Measurements from ENCODE around the gene FBN1. TPM values are rescaled to one million over a fixed set of nuclear protein-coding genes. Genes with fewer than 3 reads are reported as not detected.

Gene FBN1
- total and polyA plus RNA-seq, 2 experiments from 2014 or later = 1.9 to 3.8 TPM

- no peaks in the 10 kb centered on the region for H3K27me3 Mint-ChIP-seq (ENCODE audit: insufficient read depth, low read depth, poor library complexity)
- ATAC-seq (no peak), DNase-seq (ENCODE audit: low spot score) (no peak)
- no peak overlapping the region for H3K27ac ChIP-seq (ENCODE audit: low read depth)
- H3K4me1 Mint-ChIP-seq = no peaks in the 10 kb centered on the region
- no peaks in the 10 kb centered on the region for H3K36me3 ChIP-seq (ENCODE audit: insufficient read depth)
- no peaks in the 10 kb centered on the region for H3F3A ChIP-seq (replicated peaks; ENCODE audit: low read depth)
- no peak overlapping the region for H2AFZ ChIP-seq
- no peaks in the 10 kb centered on the region for H3K4me1 ChIP-seq (ENCODE audit: insufficient read depth)
- H4K20me1 ChIP-seq (replicated peaks; ENCODE audit: insufficient read depth) = no peaks in the 10 kb centered on the region
- no peaks in the 10 kb centered on the region for H3K9me2 ChIP-seq (ENCODE audit: insufficient read depth)
- H3K9me3 Mint-ChIP-seq = no peaks in the 10 kb centered on the region
- TF ChIP-seq CREB1 (CRISPR knock-in tag; IDR thresholded peaks at IDR 0.05; ENCODE audit: low read depth) (no peak), CTCF (conservative IDR thresholded peaks at IDR 0.05; ENCODE audit: low read depth in 2 of 2) (no peak), ZNF114 (CRISPR knock-in tag; IDR thresholded peaks at IDR 0.05) (no peak), EZH2 (IDR thresholded peaks at IDR 0.05; ENCODE audit: low read depth, unreplicated experiment) (no peak), REST (IDR thresholded peaks at IDR 0.05; ENCODE audit: unreplicated experiment) (no peak), JUNB (IDR thresholded peaks at IDR 0.05; ENCODE audit: unreplicated experiment) (no peak)
- H3K27me3 ChIP-seq (ENCODE audit: insufficient read depth) = no peaks in the 10 kb centered on the region
- no peak overlapping the region for H3K27ac Mint-ChIP-seq
- no peak overlapping the region for H3K4me3 ChIP-seq
- no peaks in the 10 kb centered on the region for H3K36me3 Mint-ChIP-seq (ENCODE audit: low read depth)
- no peak overlapping the region for H3K4me2 ChIP-seq
- no peak overlapping the region for H3K4me3 Mint-ChIP-seq
- H3K79me2 ChIP-seq (replicated peaks; ENCODE audit: insufficient read depth) = no peaks in the 10 kb centered on the region
Measured at GRCh38 chr15:48653913-48654670, 8.6 kb upstream of the FBN1 start.

GRCh38 chr15:48653216-48653615 lies 7.7 kb upstream of the FBN1 start:
- no peaks in the 10 kb centered on the region for H3K36me3 Mint-ChIP-seq (ENCODE audit: low read depth)
- no peak overlapping the region for H3K4me3 Mint-ChIP-seq
- Histone ChIP-seq H3F3A (replicated peaks; ENCODE audit: low read depth) (no peaks in the 10 kb centered on the region), H2AFZ (no peak overlapping the region), H3K4me2 (no peak overlapping the region), H3K27me3 (ENCODE audit: insufficient read depth) (no peaks in the 10 kb centered on the region), H3K36me3 (ENCODE audit: insufficient read depth) (no peaks in the 10 kb centered on the region), H3K79me2 (replicated peaks; ENCODE audit: insufficient read depth) (no peaks in the 10 kb centered on the region), H3K9me2 (ENCODE audit: insufficient read depth) (no peaks in the 10 kb centered on the region), H3K4me1 (ENCODE audit: insufficient read depth) (no peaks in the 10 kb centered on the region), H4K20me1 (replicated peaks; ENCODE audit: insufficient read depth) (no peaks in the 10 kb centered on the region; the same call in 1 of the 2 replicates), H3K27ac (ENCODE audit: low read depth) (no peak overlapping the region), H3K4me3 (no peak overlapping the region)
- H3K4me1 Mint-ChIP-seq = no peaks in the 10 kb centered on the region
- H3K27me3 Mint-ChIP-seq (ENCODE audit: insufficient read depth, low read depth, poor library complexity) = no peaks in the 10 kb centered on the region
- DNase-seq (ENCODE audit: low spot score) (no peak), ATAC-seq (no peak)
- H3K27ac Mint-ChIP-seq = no peak overlapping the region
- H3K9me3 Mint-ChIP-seq = no peaks in the 10 kb centered on the region
- TF ChIP-seq ZNF462 (CRISPR knock-in tag; IDR thresholded peaks at IDR 0.05) (no peak), JUNB (IDR thresholded peaks at IDR 0.05; ENCODE audit: unreplicated experiment) (no peak), CREB1 (CRISPR knock-in tag; IDR thresholded peaks at IDR 0.05; ENCODE audit: low read depth) (no peak), NANOG (IDR thresholded peaks at IDR 0.05; ENCODE audit: borderline replicate concordance) (no peak)
